ENCODE data around the gene P2RY8. TPM values are rescaled to one million over a fixed set of nuclear protein-coding genes. Genes with fewer than 3 reads are reported as not detected.

The P2RY8 gene
- total RNA-seq, 1 experiment from 2014 or later: 0.37 TPM

DNA sequence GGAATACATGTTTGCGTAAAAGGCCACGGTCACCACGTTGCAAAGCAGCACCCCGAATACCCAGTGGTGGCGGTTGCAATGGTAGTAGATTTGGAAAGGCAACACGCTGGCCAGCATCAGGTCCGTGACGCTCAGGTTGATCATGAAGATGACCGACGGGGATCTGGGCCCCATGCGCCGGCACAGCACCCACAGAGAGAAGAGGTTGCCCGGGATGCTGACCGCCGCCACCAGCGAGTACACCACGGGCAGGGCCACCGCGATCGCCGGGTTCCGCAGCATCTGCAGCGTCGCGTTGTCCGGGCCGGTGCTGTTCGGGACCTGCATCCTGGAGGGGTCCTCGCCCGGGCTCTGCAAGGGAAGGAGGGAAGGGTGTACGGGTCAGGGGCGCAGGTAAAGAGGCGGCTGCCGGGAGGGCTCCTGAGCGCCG, 70.7 kb downstream of the P2RY8 start (continued):
- TF ChIP-seq, protein P1, sequence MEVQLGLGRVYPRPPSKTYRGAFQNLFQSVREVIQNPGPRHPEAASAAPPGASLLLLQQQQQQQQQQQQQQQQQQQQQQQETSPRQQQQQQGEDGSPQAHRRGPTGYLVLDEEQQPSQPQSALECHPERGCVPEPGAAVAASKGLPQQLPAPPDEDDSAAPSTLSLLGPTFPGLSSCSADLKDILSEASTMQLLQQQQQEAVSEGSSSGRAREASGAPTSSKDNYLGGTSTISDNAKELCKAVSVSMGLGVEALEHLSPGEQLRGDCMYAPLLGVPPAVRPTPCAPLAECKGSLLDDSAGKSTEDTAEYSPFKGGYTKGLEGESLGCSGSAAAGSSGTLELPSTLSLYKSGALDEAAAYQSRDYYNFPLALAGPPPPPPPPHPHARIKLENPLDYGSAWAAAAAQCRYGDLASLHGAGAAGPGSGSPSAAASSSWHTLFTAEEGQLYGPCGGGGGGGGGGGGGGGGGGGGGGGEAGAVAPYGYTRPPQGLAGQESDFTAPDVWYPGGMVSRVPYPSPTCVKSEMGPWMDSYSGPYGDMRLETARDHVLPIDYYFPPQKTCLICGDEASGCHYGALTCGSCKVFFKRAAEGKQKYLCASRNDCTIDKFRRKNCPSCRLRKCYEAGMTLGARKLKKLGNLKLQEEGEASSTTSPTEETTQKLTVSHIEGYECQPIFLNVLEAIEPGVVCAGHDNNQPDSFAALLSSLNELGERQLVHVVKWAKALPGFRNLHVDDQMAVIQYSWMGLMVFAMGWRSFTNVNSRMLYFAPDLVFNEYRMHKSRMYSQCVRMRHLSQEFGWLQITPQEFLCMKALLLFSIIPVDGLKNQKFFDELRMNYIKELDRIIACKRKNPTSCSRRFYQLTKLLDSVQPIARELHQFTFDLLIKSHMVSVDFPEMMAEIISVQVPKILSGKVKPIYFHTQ (CRISPR knock-in tag; IDR thresholded peaks at IDR 0.05): no peak
- TF ChIP-seq JAZF1 (CRISPR knock-in tag; IDR thresholded peaks at IDR 0.05) (no peak), HMGA2 (CRISPR knock-in tag; IDR thresholded peaks at IDR 0.05) (no peak), ATF1 (CRISPR knock-in tag; IDR thresholded peaks at IDR 0.05) (no peak)
- TF ChIP-seq, protein P2, sequence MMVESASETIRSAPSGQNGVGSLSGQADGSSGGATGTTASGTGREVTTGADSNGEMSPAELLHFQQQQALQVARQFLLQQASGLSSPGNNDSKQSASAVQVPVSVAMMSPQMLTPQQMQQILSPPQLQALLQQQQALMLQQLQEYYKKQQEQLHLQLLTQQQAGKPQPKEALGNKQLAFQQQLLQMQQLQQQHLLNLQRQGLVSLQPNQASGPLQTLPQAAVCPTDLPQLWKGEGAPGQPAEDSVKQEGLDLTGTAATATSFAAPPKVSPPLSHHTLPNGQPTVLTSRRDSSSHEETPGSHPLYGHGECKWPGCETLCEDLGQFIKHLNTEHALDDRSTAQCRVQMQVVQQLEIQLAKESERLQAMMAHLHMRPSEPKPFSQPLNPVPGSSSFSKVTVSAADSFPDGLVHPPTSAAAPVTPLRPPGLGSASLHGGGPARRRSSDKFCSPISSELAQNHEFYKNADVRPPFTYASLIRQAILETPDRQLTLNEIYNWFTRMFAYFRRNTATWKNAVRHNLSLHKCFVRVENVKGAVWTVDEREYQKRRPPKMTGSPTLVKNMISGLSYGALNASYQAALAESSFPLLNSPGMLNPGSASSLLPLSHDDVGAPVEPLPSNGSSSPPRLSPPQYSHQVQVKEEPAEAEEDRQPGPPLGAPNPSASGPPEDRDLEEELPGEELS (CRISPR knock-in tag; IDR thresholded peaks at IDR 0.05): no peak

DNA sequence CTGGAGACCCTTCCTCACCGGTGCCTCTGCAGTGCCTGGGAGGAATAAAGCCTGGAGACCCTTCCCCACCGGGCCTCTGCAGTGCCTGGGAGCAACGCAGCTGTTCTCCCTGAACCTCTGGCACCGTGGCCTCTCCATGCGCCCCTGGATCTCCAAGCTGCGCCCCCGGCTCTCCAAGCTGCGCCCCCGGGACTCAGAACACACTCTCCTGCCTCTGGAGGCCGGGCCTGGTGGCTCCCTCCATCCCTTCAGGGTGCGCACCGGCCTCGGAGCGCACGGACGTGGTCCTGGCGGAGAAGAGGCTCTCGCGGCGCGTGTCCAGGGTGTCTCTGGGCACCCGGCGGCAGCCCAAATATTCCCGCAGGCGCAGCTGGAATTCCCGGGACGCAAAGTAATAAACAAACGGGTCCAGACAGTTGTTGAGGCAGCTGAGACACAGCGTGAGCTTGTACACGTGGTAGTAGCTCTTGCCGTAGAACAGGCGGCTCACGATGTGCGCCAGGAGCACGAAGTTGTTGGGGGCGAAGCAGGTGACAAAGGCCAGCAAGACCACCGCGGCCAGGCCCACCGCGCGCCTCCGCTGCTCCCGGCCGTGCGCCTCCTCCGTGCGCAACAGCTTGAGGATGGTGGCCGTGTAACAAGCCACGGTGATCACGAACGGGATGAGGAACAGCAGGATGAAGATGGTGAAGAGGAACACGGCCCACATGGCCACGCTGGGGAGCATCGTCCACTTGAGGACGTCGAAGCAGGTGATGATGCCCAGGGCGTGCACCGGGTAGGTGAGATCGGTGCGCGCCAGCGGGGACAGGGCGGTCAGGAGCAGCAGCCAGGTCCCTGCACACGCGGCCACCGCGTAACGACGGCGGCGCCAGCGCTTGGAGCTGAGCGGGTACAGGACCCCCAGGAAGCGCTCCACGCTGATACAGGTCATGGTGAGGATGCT, 71.4 kb downstream of the P2RY8 start:
- ATAC-seq: peak; percentile 46
- ChIA-PET POLR2A (no interaction called here), CTCF (no interaction called here)
- H3K4me3 Mint-ChIP-seq: peak overlapping the region; percentile 66
- peaks cover 49% of the 10 kb centered on the region for H3K27me3 Mint-ChIP-seq (ENCODE audit: low read depth)
- TF ChIP-seq ZBTB21 (CRISPR knock-in tag; IDR thresholded peaks at IDR 0.05; ENCODE audit: borderline replicate concordance) (no peak), ZNF138 (CRISPR knock-in tag; conservative IDR thresholded peaks at IDR 0.05) (0 out of 2 replicates have a peak, but pooled peaks have one; percentile 20)
- peaks cover 10% of the 10 kb centered on the region for H3K4me1 Mint-ChIP-seq
- DNase-seq (ENCODE audit: low spot score): no peak
- no peak overlapping the region for H3K27ac Mint-ChIP-seq
- H3K36me3 Mint-ChIP-seq: no peaks in the 10 kb centered on the region
- no peaks in the 10 kb centered on the region; the same call in 1 of the 2 replicates for H3K9me3 Mint-ChIP-seq

DNA sequence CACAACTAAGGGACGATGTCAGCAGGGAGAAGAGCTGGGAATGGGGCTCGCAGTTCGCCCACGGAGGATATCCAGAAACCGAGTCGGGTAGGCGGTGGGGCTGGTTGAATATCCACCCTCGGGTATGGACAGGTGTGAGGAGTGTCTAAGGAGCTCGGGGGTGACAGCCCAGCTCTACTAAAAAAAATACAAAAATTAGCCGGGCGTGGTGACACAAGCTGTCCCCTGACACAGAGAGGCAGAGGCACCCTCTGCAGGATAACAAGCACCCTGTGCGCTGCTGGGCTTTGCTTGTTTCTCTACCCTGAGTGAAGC, 72.1 kb downstream of the P2RY8 start:
- no peak for DNase-seq (ENCODE audit: low spot score)
- ATAC-seq: no peak
- Mint-ChIP-seq H3K4me1 (peaks cover 10% of the 10 kb centered on the region), H3K36me3 (no peaks in the 10 kb centered on the region), H3K27ac (no peak overlapping the region), H3K27me3 (ENCODE audit: low read depth) (peaks cover 49% of the 10 kb centered on the region), H3K4me3 (no peak overlapping the region), H3K9me3 (no peaks in the 10 kb centered on the region; the same call in 1 of the 2 replicates)
- ChIA-PET CTCF (no interaction called here), POLR2A (no interaction called here)
- TF ChIP-seq NFYB (CRISPR knock-in tag; conservative IDR thresholded peaks at IDR 0.05; ENCODE audit: low read depth) (no peak), ZBTB21 (CRISPR knock-in tag; IDR thresholded peaks at IDR 0.05; ENCODE audit: borderline replicate concordance) (no peak), IRF2 (CRISPR knock-in tag; IDR thresholded peaks at IDR 0.05; ENCODE audit: borderline replicate concordance, low read depth) (no peak), NR1H2 (CRISPR knock-in tag; IDR thresholded peaks at IDR 0.05) (no peak), SMAD4 (CRISPR knock-in tag; IDR thresholded peaks at IDR 0.05) (no peak), ZNF416 (CRISPR knock-in tag; IDR thresholded peaks at IDR 0.05) (no peak), ZNF671 (CRISPR knock-in tag; IDR thresholded peaks at IDR 0.05) (no peak), SMAD3 (CRISPR knock-in tag; IDR thresholded peaks at IDR 0.05; ENCODE audit: borderline replicate concordance) (no peak), ZNF317 (CRISPR knock-in tag; IDR thresholded peaks at IDR 0.05; ENCODE audit: borderline replicate concordance, low read depth) (no peak), GRHL2 (CRISPR knock-in tag; IDR thresholded peaks at IDR 0.05; ENCODE audit: insufficient replicate concordance, severe bottlenecking) (no peak), NFATC4 (CRISPR knock-in tag; IDR thresholded peaks at IDR 0.05) (no peak)
- TF ChIP-seq, protein P3, sequence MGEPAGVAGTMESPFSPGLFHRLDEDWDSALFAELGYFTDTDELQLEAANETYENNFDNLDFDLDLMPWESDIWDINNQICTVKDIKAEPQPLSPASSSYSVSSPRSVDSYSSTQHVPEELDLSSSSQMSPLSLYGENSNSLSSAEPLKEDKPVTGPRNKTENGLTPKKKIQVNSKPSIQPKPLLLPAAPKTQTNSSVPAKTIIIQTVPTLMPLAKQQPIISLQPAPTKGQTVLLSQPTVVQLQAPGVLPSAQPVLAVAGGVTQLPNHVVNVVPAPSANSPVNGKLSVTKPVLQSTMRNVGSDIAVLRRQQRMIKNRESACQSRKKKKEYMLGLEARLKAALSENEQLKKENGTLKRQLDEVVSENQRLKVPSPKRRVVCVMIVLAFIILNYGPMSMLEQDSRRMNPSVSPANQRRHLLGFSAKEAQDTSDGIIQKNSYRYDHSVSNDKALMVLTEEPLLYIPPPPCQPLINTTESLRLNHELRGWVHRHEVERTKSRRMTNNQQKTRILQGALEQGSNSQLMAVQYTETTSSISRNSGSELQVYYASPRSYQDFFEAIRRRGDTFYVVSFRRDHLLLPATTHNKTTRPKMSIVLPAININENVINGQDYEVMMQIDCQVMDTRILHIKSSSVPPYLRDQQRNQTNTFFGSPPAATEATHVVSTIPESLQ (CRISPR knock-in tag; IDR thresholded peaks at IDR 0.05): no peak
- TF ChIP-seq, protein P4, sequence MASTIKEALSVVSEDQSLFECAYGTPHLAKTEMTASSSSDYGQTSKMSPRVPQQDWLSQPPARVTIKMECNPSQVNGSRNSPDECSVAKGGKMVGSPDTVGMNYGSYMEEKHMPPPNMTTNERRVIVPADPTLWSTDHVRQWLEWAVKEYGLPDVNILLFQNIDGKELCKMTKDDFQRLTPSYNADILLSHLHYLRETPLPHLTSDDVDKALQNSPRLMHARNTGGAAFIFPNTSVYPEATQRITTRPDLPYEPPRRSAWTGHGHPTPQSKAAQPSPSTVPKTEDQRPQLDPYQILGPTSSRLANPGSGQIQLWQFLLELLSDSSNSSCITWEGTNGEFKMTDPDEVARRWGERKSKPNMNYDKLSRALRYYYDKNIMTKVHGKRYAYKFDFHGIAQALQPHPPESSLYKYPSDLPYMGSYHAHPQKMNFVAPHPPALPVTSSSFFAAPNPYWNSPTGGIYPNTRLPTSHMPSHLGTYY (CRISPR knock-in tag; IDR thresholded peaks at IDR 0.05): no peak
- TF ChIP-seq, protein P5, sequence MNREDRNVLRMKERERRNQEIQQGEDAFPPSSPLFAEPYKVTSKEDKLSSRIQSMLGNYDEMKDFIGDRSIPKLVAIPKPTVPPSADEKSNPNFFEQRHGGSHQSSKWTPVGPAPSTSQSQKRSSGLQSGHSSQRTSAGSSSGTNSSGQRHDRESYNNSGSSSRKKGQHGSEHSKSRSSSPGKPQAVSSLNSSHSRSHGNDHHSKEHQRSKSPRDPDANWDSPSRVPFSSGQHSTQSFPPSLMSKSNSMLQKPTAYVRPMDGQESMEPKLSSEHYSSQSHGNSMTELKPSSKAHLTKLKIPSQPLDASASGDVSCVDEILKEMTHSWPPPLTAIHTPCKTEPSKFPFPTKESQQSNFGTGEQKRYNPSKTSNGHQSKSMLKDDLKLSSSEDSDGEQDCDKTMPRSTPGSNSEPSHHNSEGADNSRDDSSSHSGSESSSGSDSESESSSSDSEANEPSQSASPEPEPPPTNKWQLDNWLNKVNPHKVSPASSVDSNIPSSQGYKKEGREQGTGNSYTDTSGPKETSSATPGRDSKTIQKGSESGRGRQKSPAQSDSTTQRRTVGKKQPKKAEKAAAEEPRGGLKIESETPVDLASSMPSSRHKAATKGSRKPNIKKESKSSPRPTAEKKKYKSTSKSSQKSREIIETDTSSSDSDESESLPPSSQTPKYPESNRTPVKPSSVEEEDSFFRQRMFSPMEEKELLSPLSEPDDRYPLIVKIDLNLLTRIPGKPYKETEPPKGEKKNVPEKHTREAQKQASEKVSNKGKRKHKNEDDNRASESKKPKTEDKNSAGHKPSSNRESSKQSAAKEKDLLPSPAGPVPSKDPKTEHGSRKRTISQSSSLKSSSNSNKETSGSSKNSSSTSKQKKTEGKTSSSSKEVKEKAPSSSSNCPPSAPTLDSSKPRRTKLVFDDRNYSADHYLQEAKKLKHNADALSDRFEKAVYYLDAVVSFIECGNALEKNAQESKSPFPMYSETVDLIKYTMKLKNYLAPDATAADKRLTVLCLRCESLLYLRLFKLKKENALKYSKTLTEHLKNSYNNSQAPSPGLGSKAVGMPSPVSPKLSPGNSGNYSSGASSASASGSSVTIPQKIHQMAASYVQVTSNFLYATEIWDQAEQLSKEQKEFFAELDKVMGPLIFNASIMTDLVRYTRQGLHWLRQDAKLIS (CRISPR knock-in tag; IDR thresholded peaks at IDR 0.05; ENCODE audit: borderline replicate concordance): no peak
